Right lung (tissue), 5 donors: ENCODE data around the gene MPP3. TPM values are rescaled to one million over a fixed set of nuclear protein-coding genes. Genes with fewer than 3 reads are reported as not detected.
A peak's percentile ranks its signal among the peaks of the same experiment; 100 is the strongest.
"Not testable (repeated sequence)": the region's sequence is repeated elsewhere in the genome, so short reads cannot be mapped to it uniquely, and the experiment has no call there.

Experiments used
- DNase-seq, 2 donors: peaks; one replicate each; pipeline ENCODE4 v3.0.0-alpha.2; 2013
- polyA plus RNA-seq, 5 donors: library from polyadenylated mRNA; unstranded; fragments of 120-200 nt; gene quantifications; one replicate each; pipeline versions ENCODE4 v1.2.1 to v1.2.3, GENCODE V29; 2013; ENCODE audit warnings: inconsistent platforms in 1 of 5, low replicate concordance in 1 of 5; ENCODE audit not compliant: insufficient read length in 5 of 5, insufficient read depth in 1 of 5

MPP3 gene
- polyA plus RNA-seq, 5 donors: 9.3 to 13.7 (median 10.6) TPM

DNA sequence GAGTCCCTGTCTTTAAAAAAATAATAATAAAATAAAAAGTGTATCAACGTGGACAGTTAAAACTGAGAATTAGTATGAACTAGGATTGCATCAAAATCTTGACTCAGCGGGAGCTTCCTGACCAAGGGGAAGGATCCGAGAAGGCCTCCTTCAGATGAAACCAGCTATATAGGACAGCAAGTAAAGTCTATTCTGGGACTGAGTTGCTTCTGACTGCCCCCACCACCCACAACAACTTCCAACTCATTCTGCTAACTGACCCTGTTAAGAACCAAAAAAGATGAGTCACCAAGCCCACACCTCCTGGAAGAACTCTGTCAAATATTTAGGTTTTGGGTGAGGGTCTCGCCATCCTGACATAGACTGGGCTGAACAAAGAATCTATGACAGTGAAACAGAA lies 24.9 kb downstream of the MPP3 start:
- DNase-seq: no peak

DNA sequence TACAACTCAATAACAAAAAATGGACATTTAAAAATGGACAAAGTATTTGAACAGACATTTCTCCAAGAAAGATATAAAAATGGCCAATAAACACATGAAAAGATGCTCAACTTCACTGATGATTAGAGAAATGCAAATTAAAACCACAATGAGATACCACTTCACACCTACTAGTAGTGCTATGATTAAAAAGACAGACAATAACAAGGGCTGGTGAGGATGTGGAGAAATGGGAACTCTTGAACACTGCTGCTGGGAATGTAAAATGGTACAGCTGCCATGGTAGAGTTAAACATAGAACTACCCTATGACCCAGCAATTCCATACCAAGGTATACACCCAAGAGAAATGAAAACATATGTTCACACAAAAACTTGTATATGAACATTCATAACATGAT lies 27.8 kb downstream of the MPP3 start:
- no peak for DNase-seq

DNA sequence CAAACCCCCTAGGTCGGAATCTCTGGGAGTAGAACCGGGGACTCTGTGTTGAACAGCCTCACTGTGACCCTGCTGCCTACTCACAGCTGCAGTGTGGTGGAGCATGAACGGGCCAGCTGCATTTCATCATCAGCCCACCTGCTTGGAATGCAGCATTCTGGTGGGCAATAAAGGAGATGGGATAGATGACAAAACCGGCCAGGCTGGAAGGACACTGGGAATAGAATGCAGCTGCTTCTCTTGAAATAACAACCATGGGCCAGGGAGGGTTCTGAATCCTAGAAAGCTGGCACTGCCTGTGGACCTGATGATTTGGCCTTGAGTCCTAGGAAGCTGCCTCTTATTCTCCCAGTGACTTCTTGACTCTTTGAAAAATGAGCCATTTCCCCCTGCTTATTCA lies 29.2 kb downstream of the MPP3 start:
- no peak for DNase-seq

GRCh38 chr17:43801844-43802243 lies 31.1 kb downstream of the MPP3 start:
- no peak for DNase-seq

GRCh38 chr17:43800736-43801135 lies 32.2 kb downstream of the MPP3 start:
- no peak for DNase-seq

- DNase-seq: no peak
Measured at GRCh38 chr17:43799047-43799446, 33.9 kb downstream of the MPP3 start.

GRCh38 chr17:43798024-43798423 lies 34.9 kb downstream of the MPP3 start:
- DNase-seq: not testable (repeated sequence)

DNA sequence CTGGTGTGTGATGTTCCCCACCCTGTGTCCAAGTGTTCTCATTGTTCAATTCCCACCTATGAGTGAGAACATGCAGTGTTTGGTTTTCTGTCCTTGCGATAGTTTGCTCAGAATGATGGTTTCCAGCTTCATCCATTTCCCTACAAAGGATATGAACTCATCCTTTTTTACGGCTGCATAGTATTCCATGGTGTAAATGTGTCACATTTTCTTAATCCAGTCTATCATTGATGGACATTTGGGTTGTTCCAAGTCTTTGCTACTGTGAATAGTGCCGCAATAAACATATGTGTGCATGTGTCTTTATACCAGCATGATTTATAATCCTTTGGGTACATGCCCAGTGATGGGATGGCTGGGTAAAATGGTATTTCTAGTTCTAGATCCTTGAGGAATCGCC lies 40.3 kb downstream of the MPP3 start:
- not testable (repeated sequence) for DNase-seq

GRCh38 chr17:43791589-43791988 lies 41.4 kb downstream of the MPP3 start:
- DNase-seq: no peak

DNA sequence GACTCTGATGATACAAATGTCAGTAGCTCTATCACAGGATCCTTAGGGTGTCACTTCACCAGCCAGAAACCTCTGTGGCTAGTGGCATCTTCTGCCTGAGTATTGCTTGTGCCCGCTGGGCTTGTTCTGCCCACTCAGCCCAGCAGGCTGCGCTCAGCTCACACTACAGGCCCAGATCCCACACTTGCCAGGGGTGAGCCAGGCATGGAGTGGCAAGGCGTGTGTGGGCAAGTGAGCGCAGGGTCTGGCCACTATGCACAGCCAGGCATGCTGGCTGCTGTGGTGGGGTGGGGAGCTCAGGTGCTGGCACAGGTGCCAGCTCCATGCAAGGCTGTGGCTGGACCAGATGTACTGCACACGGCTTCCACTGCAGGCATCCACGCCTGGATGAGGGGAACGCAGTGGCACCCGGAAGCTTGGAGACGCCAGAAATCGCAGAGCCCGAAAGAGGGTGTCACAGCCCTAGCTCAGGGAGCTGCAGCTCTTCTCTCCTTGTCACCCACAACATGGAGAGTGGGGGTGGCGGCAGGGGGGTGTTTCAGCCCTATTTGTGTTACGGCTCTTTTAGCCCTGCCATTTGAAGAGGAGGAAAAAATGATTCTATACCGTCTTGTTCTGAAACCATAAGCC lies 42.5 kb downstream of the MPP3 start:
- no peak for DNase-seq

DNA sequence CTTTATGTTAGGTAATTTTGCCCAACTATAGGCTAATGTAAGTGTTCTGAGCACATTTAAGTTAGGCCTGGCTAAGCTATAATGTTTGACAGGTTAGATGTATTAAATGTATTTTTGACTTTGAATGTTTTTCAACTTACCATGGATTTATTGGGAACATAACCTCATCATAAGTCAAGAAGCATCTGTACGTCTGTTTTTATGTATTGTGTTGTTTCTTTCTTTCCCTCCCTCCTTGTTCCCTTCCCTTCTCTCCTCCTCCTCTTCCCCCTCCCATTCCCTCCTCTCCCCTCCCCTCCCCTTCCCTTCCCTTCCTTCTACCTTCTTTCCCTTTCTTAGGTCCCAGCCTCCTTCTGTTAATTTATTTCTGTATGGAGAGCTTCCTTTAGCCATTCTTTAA lies 43.5 kb downstream of the MPP3 start:
- DNase-seq: no peak

GRCh38 chr17:43788540-43788939 lies 44.4 kb downstream of the MPP3 start:
- DNase-seq: no peak

- no peak for DNase-seq
Measured at GRCh38 chr17:43787728-43788127, 45.2 kb downstream of the MPP3 start.

DNA sequence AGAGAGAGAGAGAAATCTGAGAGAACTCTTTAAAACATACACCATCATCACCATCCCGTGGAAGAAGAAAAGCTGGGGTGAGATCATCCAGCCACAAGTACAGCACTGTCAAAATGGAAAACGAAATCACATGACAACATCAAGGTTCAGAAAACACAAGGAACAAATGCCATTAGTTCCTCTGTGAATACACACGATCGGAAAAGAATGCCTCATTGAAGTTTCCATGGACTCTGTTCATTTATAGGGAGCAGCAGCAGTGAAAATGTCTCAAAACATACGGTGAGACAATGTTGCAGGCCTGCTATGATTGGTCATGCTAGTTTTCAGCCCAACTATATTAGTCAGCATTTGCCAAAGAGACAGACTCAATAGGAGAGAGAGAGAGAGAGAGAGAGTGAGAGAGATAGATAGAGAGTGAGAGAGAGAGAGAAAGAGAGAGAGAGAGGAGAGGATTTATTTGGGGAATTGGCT lies 48.3 kb downstream of the MPP3 start:
- no peak for DNase-seq

GRCh38 chr17:43784068-43784467 lies 48.9 kb downstream of the MPP3 start:
- DNase-seq: no peak

- DNase-seq: no peak
Measured at GRCh38 chr17:43782913-43783680, 49.8 kb downstream of the MPP3 start.

DNA sequence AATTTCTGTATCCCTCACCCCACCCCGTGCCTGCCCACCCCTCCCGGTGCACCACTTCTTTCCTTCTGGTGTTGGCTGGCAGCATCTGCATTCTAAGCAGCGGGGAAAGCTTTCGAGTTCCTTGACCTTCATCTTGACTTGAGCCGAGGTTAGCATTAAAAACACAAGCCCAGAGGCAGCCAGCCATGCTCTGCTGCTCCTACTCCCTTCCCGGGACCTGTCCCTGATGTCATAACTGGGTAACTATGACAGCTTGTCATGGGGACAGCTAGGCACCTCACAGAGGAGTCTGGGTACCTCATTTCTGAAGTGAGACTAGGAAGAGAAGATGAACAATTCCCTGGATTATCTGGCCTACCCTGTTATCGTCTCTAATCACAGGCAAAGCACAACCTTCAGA lies 52.8 kb downstream of the MPP3 start, which contains the start of gene CFAP97D1:
Gene CFAP97D1, plus strand, starts transcription at position 301 of the 400 bp plus-strand sequence. Its CDS starts 28 bp downstream, at position 329.
- no peak for DNase-seq

- DNase-seq: no peak
Measured at GRCh38 chr17:43779145-43780125, 53.5 kb downstream of the MPP3 start.

DNA sequence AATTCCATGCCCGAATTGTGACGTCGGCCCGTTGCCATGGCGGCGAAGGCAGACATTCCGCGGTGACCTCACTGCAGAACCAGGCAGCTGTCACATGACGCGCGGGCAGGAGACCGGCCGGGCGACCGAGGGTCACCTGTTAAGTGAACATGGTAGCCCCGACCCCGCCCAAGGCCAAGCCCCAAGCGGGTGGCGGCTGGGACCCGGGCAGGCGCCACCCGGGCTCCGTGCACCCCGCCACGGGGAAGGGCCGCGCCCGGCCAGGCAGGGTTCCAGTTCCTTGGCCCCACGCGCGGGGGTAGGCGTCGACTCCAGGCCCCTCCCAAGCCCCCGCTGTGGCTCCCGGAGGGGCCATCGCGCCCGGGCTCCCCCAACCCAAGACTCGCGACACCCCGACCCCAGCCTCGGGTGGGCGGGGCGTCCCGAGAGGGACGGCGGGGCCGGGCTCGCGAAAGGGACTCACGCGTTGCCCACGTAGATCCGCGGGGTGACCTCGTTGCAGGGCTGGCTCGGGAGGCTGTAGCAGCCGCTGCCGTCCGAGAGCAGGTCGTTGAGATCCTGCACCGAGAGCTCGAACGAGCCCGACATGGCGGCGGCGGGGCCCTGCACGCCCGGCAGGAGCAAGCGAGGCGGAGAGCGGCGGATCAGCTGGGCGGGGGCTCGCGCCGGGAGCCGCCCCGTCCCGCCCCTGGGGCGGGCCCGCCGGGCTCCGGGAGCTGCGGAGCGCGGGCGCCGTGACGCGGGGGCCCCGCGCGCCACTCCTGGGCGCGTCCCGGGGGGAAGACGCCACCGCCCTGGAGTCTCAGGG lies 54.4 kb downstream of the MPP3 start, which contains the start of gene DUSP3:
Gene DUSP3, minus strand, starts transcription at position 641 of the 808 bp plus-strand sequence. Its CDS starts 53 bp downstream, at position 588.
- peak; percentile 90 to 91 for DNase-seq

DNA sequence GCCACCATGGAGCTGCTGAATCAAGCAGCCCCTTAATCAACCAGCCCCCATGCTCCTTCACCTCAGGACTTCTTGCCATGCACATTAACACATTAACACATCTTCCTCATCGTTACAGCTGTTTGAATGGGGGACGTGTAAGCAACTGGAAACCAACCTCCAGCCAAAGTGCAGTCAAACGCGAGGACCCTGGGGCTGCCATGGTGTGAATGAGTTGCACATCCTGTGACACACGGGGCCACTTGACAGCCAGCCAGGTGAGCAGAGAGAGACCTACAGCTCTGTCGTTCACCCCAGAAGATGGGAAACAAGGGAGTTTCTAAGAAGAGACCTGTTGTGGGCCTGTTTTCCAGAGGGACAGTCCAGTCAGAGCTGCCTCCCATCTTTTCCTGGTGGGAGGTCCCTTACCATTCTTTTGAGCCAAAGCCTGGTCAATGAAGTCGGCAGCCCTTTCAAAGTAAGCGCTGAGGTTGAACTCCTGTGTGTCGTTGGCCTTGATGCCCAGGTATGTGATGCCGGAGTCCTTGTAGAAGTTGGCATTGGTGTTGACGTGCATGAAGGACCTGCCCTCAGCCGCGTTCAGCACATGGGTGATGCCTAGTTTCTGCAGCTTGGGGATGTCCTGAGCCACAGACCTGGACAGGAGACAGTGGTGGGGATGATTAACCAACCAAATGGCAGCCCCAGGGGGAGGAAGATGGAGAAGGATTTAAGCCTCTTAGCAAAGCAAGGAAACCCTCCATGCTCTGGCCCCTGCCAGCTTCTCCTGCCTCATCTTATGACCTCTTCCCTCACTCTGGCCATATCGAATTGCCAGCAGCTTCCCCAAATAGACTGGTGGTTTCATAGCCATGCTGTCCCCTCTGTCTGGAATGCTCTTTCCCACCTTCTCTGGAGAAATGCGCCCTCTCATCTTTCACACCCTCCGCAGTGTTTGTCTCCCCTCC lies 58.4 kb downstream of the MPP3 start:
- DNase-seq: no peak
